SK-N-SH treated with all-trans-retinoic acid at 6 μM for 48 hours (cell line): ENCODE results near the gene POLR2A.
"Not testable (repeated sequence)": the region's sequence is repeated elsewhere in the genome, so short reads cannot be mapped to it uniquely, and the experiment has no call there.

Experiments
- CSDC2 ChIP-seq: fragments of 250-450 bp; sonication (Bioruptor Pico); IDR thresholded peaks from 2 replicates; pipeline ENCODE4 v1.5.0; 2020; ENCODE audit warnings: mild to moderate bottlenecking, moderate library complexity
- POU6F1 ChIP-seq: fragments of 250-450 bp; sonication (Bioruptor Pico); IDR thresholded peaks from 2 replicates; pipeline ENCODE4 v1.8.0; 2021; ENCODE audit warnings: low read depth, mild to moderate bottlenecking, moderate library complexity, borderline replicate concordance
- ZC3H10 ChIP-seq: fragments of 250-450 bp; sonication (Bioruptor Pico); IDR thresholded peaks from 2 replicates; pipeline ENCODE4 v1.5.1; 2021; ENCODE audit warnings: mild to moderate bottlenecking, moderate library complexity
- ZNF8 ChIP-seq: fragments of 450-650 bp; formaldehyde crosslinking; IDR thresholded peaks from 2 replicates; pipeline ENCODE4 v1.5.0; 2020; ENCODE audit warnings: mild to moderate bottlenecking, moderate library complexity

DNA sequence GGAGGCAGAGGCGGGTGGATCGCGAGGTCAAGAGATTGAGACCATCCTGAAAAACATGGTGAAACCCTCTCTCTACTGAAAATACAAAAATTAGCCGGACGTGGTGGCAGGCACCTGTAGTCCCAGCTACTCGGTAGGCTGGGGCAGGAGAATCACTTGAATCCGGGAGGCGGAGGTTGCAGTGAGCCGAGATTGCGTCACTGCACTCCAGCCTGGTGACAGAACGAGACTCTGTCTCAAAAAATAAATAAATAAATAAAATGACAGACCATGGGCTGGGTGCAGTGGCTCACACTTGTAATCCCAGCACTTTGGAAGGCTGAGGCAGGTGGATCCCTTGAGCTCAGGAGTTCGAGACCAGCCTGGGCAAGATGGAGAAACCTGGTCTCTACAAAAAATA lies 14.3 kb upstream of the POLR2A start:
- not testable (repeated sequence) for TF ChIP-seq POU6F1 (CRISPR knock-in tag); ZC3H10 (CRISPR knock-in tag); ZNF8 (CRISPR knock-in tag); CSDC2
